Skin of body (tissue), 2 donors: ENCODE measurements around the gene MAD1L1. TPM values are rescaled to one million over a fixed set of nuclear protein-coding genes. Genes with fewer than 3 reads are reported as not detected.
"Not testable (repeated sequence)": the region's sequence is repeated elsewhere in the genome, so short reads cannot be mapped to it uniquely, and the experiment has no call there.

Experiments used
- DNase-seq: peaks from one replicate; lab custom pipeline; 2025; lab: John Stamatoyannopoulos, UW
- total RNA-seq: library from RNA; depleted of rRNA; stranded (reverse); fragments of >200 nt; gene quantifications from one replicate; pipeline ENCODE4 v1.2.3, GENCODE V29; 2014

The MAD1L1 gene
- total RNA-seq, 1 donor from 2014 or later: 28.5 TPM

GRCh38 chr7:1844336-1844950 is 388.3 kb downstream of the MAD1L1 start:
- no peak for DNase-seq

DNA sequence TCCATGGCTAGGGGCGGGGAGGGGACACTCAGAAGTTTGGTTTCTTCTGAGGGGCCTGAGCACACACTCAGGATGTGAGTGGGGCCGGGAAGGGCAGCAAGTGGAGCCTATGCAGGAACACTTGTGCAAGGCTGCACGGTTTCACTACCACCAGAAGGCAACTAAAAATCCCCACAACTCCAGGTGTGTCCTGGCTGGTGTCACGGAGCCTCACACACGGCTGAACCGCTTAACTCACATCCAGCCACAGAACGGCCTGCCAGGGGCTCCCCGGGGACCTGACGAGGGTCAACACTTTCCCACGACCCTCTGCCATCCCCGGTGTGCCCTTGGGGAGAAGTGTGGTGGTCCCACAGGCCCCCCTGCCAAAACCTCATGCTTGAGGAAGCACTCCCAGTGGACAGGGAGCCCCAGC is 388.8 kb downstream of the MAD1L1 start:
- no peak for DNase-seq

GRCh38 chr7:1843271-1843861 is 389.4 kb downstream of the MAD1L1 start:
- DNase-seq: peak; percentile 59

GRCh38 chr7:1842321-1843221 is 390.2 kb downstream of the MAD1L1 start:
- DNase-seq: peak; percentile 62

- DNase-seq: not testable (repeated sequence)
Observed at GRCh38 chr7:1841286-1842021, 391.3 kb downstream of the MAD1L1 start.

DNA sequence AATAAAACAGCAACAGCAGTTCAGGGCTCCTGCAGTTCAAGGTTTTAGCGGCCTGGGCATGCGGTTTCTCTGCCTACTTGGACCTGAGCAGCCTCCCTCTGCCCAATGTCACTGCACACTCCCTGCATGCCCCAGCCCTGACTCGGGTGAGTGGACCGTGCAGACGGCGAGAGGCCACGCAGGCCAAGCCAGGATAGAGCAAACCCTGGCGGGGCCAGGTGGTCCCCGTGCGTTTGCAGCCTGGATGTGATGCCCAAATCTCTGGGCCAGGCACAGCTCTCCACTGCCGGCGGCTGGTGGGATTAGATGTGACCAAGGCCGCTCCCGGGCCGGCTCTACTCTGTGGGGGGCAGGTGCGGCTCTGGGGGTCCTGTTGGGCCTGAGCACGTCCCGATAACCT is 392.0 kb downstream of the MAD1L1 start:
- not testable (repeated sequence) for DNase-seq

- DNase-seq: no peak
Observed at GRCh38 chr7:1839701-1840100, 393.0 kb downstream of the MAD1L1 start.

GRCh38 chr7:1838911-1839531 is 393.7 kb downstream of the MAD1L1 start:
- not testable (repeated sequence) for DNase-seq

DNA sequence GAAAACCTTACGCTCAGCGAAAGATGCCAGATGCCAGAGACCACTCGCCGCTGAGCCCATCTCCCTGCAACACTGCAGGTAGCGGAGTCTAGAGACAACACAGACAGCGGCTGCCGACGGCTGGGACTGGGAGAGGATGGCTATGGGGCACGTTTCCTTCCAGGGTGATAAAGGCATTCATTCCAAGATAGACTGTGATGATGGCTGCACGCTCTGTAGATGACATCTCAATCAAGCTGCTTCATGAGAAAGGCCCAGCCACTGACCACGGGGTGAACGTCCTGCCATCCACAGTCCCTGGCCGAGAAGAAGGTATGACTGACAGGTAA is 394.2 kb downstream of the MAD1L1 start:
- DNase-seq: not testable (repeated sequence)

DNA sequence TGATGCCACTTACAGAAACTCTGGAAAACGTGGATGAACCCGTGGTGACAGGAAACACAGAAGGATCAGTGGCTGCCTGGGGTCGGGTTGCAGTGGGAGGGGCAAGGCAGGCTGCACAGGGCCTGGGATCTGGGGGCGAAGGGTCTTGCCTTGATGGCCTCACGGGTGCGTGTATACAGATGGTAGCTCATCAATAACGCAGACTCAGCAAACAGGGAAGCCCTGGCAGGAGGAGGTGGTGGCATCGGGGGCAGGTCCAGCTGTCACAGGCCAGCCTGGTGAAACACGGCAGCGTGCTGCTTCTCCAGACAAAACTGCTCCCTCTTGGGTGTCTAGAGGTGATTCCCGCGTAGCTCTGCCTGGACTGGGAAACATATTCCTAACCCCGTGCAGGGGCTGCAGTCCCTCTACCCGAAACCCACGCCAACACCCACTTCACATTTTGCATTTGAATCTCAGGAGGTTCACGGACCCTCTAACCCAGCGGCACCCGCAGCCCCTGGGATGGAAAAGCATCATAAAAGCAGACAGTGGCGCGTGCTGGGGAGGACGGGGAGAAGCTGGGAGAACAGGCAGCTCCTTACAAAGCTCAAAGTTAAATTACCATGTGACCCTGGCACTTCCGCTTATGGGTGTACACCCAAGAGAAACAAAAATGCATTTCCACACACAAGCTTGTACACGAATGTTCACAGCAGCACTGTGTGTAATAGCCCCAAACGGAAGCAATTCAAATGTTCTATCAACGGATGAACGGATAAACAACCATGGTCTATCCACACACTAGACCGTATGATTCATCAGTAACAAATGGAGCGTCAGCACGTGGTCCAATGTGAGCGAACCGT is 394.8 kb downstream of the MAD1L1 start:
- not testable (repeated sequence) for DNase-seq

DNA sequence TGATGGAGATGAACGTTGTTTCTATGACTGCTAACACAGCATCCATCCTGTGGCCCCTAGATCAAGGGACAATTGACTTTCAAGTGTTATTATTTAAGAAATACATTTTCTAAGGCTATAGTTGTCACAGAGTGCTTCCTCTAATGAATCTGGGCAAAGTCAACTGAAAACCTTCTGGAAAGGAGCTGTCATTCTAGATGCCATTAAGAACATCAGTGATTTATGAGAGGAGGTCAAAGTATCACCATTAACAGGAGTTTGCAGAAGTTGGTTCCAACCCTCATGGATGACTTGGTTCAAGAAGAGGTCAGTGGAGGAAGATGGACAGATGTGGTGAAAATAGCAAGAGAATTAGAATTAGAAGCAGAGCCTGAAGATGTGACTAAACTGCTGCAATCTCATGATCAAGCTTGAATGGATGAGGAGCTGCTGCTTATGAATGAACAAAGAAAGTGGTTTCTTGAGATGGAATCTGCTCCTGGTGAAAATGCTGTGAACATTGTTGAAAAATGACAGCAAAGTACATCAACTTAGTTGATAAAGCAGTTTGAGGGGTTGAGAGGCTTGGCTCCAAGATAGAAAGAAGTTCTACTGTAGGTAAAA is 400.7 kb downstream of the MAD1L1 start:
- DNase-seq: not testable (repeated sequence)

- not testable (repeated sequence) for DNase-seq
Observed at GRCh38 chr7:1831471-1831870, 401.3 kb downstream of the MAD1L1 start.

DNA sequence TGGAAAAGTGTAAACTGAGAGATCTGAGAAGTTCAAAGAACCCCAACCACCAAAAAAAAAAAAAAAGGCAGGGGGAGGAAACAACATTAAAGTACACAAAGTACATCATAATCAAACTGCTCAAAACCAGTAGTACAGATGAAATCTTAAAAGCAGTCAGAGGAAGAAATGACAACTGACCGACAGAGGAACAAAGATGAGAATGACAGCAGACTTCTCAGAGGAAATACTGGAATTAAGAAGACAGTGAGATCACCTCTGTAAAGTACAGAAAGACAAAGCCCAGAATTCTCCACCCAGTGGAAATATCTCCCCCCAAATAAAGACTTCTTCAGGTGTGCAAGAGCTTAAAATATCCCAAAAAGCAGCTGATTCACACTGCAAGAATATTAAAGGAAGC is 403.1 kb downstream of the MAD1L1 start:
- DNase-seq: not testable (repeated sequence)

- DNase-seq: no peak
Observed at GRCh38 chr7:1829111-1829510, 403.6 kb downstream of the MAD1L1 start.

DNA sequence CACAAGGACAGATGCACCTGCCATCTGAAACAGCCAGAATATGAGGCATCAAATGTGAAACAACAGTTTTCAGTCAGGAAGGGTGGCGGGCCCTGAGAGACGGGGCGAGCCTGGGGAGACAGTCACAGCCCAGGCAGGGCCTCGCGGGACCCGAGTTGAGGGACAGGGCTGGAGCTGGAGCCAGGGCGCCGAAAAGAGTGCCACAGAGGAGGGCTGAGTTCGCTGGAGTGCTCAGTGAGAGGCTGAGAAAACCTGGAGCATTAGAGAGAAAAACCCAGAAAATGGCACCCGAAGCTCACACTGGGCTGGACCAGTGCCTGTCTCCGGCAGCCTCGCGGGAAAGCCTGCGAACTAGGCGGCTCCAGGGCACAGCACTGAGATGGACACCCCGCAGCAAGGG is 404.6 kb downstream of the MAD1L1 start:
- DNase-seq: not testable (repeated sequence)

DNA sequence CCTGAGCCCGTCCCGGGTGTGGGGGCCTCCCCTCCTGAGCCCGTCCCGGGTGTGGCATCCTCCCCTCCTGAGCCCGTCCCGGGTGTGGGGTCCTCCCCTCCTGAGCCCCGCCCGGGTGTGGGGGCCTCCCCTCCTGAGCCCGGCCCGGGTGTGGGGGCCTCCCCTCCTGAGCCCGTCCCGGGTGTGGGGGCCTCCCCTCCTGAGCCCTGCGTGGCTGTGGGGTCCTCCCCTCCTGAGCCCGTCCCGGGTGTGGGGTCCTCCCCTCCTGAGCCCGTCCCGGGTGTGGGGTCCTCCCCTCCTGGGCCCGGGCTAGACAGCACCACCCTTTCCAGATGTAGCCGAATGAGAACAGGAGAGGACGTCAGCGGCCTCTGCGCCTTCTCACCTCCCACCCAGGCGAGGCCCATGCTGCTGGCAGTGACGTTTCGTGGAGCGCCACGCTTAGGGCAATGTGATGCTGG is 405.2 kb downstream of the MAD1L1 start:
- DNase-seq: not testable (repeated sequence)

DNA sequence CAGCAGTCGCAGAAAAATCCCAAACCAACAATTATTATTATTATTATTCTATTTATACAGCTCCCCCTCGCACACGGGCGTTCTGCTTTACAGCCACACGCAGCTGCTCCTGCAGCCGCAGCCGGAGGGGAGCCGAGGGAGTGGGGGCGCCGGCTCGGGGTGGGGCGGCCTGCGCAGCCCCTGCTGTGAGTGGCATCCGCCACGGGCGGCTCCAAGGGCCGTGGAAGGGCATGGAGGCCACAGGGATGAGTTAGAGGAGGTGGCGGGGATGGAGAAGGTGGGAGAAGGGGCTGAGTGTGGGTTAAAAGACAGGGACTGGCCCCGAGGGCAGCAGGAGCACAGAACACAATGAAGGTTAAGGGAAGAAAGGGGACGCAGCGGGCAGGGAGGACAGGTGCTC is 405.8 kb downstream of the MAD1L1 start:
- not testable (repeated sequence) for DNase-seq

DNA sequence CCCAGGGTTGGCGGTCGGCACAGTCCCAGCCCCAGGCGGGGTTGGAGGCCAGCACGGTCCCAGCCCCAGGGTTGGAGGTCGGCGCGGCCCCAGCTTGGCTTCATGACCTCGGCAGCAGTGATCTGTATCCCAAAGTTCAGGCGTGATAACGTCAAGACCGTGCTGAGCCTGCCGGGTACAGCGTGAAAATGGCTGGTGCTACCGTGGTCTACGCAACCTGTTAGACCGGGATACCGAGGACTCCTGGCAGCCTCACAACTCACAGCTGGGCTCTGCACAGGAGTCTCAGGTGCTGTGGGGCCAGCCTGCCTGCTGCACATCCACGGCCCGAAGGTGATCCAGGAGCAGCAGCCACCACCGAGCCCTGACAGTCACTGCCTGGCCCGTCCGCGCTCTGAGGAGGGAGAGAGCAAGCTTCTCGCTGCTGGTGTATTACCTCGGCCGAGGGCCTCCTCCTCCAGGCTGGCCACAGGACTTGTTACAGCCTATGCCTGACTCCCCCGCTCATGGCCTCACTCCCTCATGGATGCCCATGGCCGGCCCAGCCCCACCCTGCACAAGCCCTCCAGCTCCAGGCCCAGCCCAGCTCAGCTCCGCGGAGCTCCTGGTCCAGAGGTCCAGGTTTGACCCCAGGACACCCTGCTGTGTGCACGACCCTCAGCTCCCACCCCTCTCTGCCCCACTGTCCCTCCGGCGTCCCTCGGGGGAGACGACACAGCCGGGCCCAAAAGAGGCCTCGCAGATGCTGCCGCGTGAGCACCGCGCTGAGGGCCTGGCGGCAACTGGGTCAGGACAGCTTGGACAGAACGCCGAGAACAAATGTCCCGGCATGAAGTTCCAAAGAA is 406.6 kb downstream of the MAD1L1 start:
- no peak for DNase-seq

DNA sequence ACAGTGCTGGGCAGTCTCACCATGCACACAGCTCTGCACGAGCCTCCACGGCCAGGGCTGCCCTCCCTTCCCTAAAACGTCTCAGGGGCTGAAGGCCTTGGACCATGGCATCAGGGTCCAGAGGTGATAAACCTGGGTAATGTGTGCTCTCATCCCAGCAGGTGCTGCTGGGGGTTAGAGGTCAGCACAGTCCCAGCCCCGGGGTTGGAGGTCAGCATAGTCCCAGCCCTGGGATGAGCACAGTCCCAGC is 407.2 kb downstream of the MAD1L1 start:
- DNase-seq: not testable (repeated sequence)
